Stomach (tissue), 4 donors: ENCODE measurements around the gene IQGAP2.

ENCODE experiments used
- CTCF ChIP-seq, 7 experiments: fragments of 450-650 bp in 4 of 7; fragments of 200-600 bp in 3 of 7; sonication (generic) in 3 of 7; IDR thresholded peaks; one replicate each; pipeline ENCODE4 v1.5.1; 2016 to 2019; ENCODE audit warnings: antibody characterized with exemption in 7 of 7, control low read depth in 2 of 7, mild to moderate bottlenecking in 1 of 7
- EP300 ChIP-seq: sonication (generic); formaldehyde crosslinking; IDR thresholded peaks from one replicate; pipeline ENCODE4 v1.6.1; 2017; ENCODE audit warnings: antibody characterized with exemption
- POLR2A ChIP-seq, 4 donors: fragments of 450-650 bp; IDR thresholded peaks; one replicate each; pipeline ENCODE4 v1.6.1; 2016; ENCODE audit warnings: antibody characterized with exemption in 4 of 4, control low read depth in 2 of 4, mild to moderate bottlenecking in 1 of 4, moderate library complexity in 1 of 4

DNA sequence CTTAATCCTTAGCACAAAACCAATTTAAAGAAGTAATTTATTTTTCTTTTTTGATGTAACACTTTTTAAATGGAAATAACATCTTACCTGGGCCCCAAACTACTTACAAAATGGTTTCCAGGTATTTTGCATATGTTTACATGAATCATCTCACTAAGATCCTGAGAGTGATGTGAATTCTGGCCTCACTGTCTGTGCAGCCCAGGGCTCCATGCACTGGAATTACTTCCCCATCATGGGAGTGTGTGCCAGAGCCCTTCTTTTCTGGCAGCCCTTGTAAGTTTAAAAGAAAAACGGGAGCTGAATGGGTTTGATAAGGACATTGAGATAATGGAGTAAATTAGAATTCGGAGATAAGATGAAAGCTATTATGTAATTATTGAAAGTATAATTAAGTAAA lies 300.6 kb downstream of the IQGAP2 start:
- TF ChIP-seq POLR2A (IDR thresholded peaks at IDR 0.05) (no peak), CTCF (IDR thresholded peaks at IDR 0.05) (no peak), EP300 (no peak)
